H9 (cell line): ENCODE data around the gene C2orf72. TPM values are rescaled to one million over a fixed set of nuclear protein-coding genes. Genes with fewer than 3 reads are reported as not detected.

Experiments
- DNase-seq: peaks from one replicate; pipeline ENCODE4 v3.0.0-alpha.2; 2017
- H2AFZ ChIP-seq: one replicate; pipeline ENCODE4 v1.6.1; 2013; ENCODE audit warnings: mild to moderate bottlenecking, low read length, control low read depth, moderate library complexity
- H2AK5ac ChIP-seq: 2 replicates; pipeline ENCODE4 v1.6.1; 2013; ENCODE audit warnings: low read length, control low read depth, mixed read lengths; ENCODE audit not compliant: insufficient read length
- H2BK120ac ChIP-seq: one replicate; pipeline ENCODE4 v1.6.1; 2013; ENCODE audit warnings: low read depth, mild to moderate bottlenecking, low read length, control low read depth, inconsistent platforms; ENCODE audit not compliant: poor library complexity, severe bottlenecking
- H2BK12ac ChIP-seq: 2 replicates; pipeline ENCODE4 v1.6.1; 2013; ENCODE audit warnings: low read length, control low read depth, mixed read lengths, low read depth; ENCODE audit not compliant: insufficient read length
- H2BK15ac ChIP-seq: 2 replicates; pipeline ENCODE4 v1.6.1; 2013; ENCODE audit warnings: low read depth, low read length, control low read depth
- H2BK20ac ChIP-seq: one replicate; pipeline ENCODE4 v1.6.1; 2013; ENCODE audit warnings: low read depth, mild to moderate bottlenecking, low read length, control low read depth, inconsistent platforms; ENCODE audit not compliant: poor library complexity, severe bottlenecking
- H2BK5ac ChIP-seq: 2 replicates; pipeline ENCODE4 v1.6.1; 2013; ENCODE audit warnings: low read length, control low read depth, mixed read lengths; ENCODE audit not compliant: insufficient read length
- H3K14ac ChIP-seq: 2 replicates; pipeline ENCODE4 v1.6.1; 2013; ENCODE audit warnings: low read length, control low read depth; ENCODE audit not compliant: insufficient read depth
- H3K18ac ChIP-seq: 2 replicates; pipeline ENCODE4 v1.6.1; 2013; ENCODE audit warnings: low read depth, mild to moderate bottlenecking, mixed read lengths, low read length, control low read depth; ENCODE audit not compliant: insufficient read length
- H3K23ac ChIP-seq: 2 replicates; pipeline ENCODE4 v1.6.1; 2013; ENCODE audit warnings: low read length, control low read depth, mixed read lengths, low read depth; ENCODE audit not compliant: insufficient read length
- H3K23me2 ChIP-seq: 2 replicates; pipeline ENCODE4 v1.6.1; 2013; ENCODE audit warnings: low read depth, mild to moderate bottlenecking, mixed read lengths, low read length, control low read depth; ENCODE audit not compliant: insufficient read length, poor library complexity, severe bottlenecking
- H3K27ac ChIP-seq: 2 replicates; pipeline ENCODE4 v1.5.1; 2013; ENCODE audit warnings: low read length, control low read depth, mixed read lengths, low read depth; ENCODE audit not compliant: insufficient read length
- H3K27me3 ChIP-seq: 2 replicates; pipeline ENCODE4 v1.6.1; 2013; ENCODE audit warnings: low read length, control low read depth, inconsistent platforms; ENCODE audit not compliant: insufficient read depth
- H3K4ac ChIP-seq: 2 replicates; pipeline ENCODE4 v1.6.1; 2013; ENCODE audit warnings: low read depth, mild to moderate bottlenecking, control low read depth, inconsistent platforms, low read length, moderate library complexity
- H3K4me1 ChIP-seq: 2 replicates; pipeline ENCODE4 v1.6.1; 2013; ENCODE audit warnings: low read length, control low read depth, inconsistent platforms; ENCODE audit not compliant: insufficient read depth
- H3K4me2 ChIP-seq: 2 replicates; pipeline ENCODE4 v1.6.1; 2013; ENCODE audit warnings: low read length, control low read depth, mixed read lengths; ENCODE audit not compliant: insufficient read length, insufficient read depth
- H3K56ac ChIP-seq: 2 replicates; pipeline ENCODE4 v1.6.1; 2013; ENCODE audit warnings: low read depth, mild to moderate bottlenecking, mixed read lengths, low read length, control low read depth; ENCODE audit not compliant: insufficient read length
- H3K79me1 ChIP-seq: 2 replicates; pipeline ENCODE4 v1.6.1; 2013; ENCODE audit warnings: low read depth, mild to moderate bottlenecking, moderate library complexity, low read length, control low read depth, inconsistent platforms; ENCODE audit not compliant: insufficient read depth, poor library complexity, severe bottlenecking
- H3K79me2 ChIP-seq: 2 replicates; pipeline ENCODE4 v1.6.1; 2013; ENCODE audit warnings: low read length, control low read depth, inconsistent platforms; ENCODE audit not compliant: insufficient read depth
- H3K9ac ChIP-seq: 2 replicates; pipeline ENCODE4 v1.6.1; 2013; ENCODE audit warnings: low read length, control low read depth, mixed read lengths; ENCODE audit not compliant: insufficient read length; ENCODE audit errors: extremely low read depth
- H3K9me3 ChIP-seq: one replicate; pipeline ENCODE4 v1.6.1; 2013; ENCODE audit warnings: low read depth, low read length, inconsistent platforms; ENCODE audit not compliant: control insufficient read depth
- H3T11ph ChIP-seq: one replicate; pipeline ENCODE4 v1.6.1; 2013; ENCODE audit warnings: mild to moderate bottlenecking, low read length, control low read depth, inconsistent platforms
- H4K20me1 ChIP-seq: one replicate; pipeline ENCODE4 v1.6.1; 2013; ENCODE audit not compliant: control insufficient read depth, insufficient read length, insufficient read depth
- H4K5ac ChIP-seq: 2 replicates; pipeline ENCODE4 v1.6.1; 2013; ENCODE audit warnings: low read depth, mild to moderate bottlenecking, mixed read lengths, low read length, control low read depth; ENCODE audit not compliant: insufficient read length
- H4K8ac ChIP-seq: replicated peaks from 2 replicates; pipeline ENCODE4 v1.6.1; 2013; ENCODE audit warnings: low read length, control low read depth, mixed read lengths, low read depth; ENCODE audit not compliant: insufficient read length
- H4K91ac ChIP-seq: 2 replicates; pipeline ENCODE4 v1.6.1; 2013; ENCODE audit warnings: low read depth, mild to moderate bottlenecking, moderate library complexity, mixed read lengths, low read length, control low read depth; ENCODE audit not compliant: insufficient read length
- H3K27ac Mint-ChIP-seq, 3 experiments: 2 replicates in 2 of 3; 3 replicates in 1 of 3; pipeline ENCODE4 v1.8.0; 2020 to 2021; ENCODE audit warnings: mixed read lengths in 3 of 3, mild to moderate bottlenecking in 1 of 3, moderate library complexity in 1 of 3
- H3K27me3 Mint-ChIP-seq: 2 replicates; pipeline ENCODE4 v1.8.0; 2021; ENCODE audit warnings: low read depth, mild to moderate bottlenecking, moderate library complexity, mixed read lengths
- H3K36me3 Mint-ChIP-seq, 3 experiments: 2 replicates in 2 of 3; 3 replicates in 1 of 3; pipeline ENCODE4 v1.8.0; 2020 to 2021; ENCODE audit warnings: low read depth in 3 of 3, mixed read lengths in 3 of 3; ENCODE audit not compliant: insufficient read depth in 1 of 3
- H3K4me1 Mint-ChIP-seq, 2 experiments: 2 replicates each; pipeline ENCODE4 v1.8.0; 2020; ENCODE audit warnings: mixed read lengths in 2 of 2
- H3K4me3 Mint-ChIP-seq, 2 experiments: 2 replicates in 1 of 2; 3 replicates in 1 of 2; pipeline ENCODE4 v1.8.0; 2020 to 2021; ENCODE audit warnings: mild to moderate bottlenecking in 2 of 2, mixed read lengths in 2 of 2, moderate library complexity in 1 of 2
- H3K9me3 Mint-ChIP-seq, 2 experiments: 2 replicates in 1 of 2; 3 replicates in 1 of 2; pipeline ENCODE4 v1.8.0; 2020; ENCODE audit warnings: mild to moderate bottlenecking in 2 of 2, mixed read lengths in 2 of 2, moderate library complexity in 1 of 2
- CTCF ChIP-seq: fragments of 200-600 bp; sonication (generic); conservative IDR thresholded peaks from 3 replicates; pipeline ENCODE4 v1.8.0; 2021; ENCODE audit warnings: antibody characterized with exemption, mild to moderate bottlenecking
- WGBS: extraction: QIAGEN DNeasy Blood & Tissue Kit; methylation state at CpG from one replicate; pipeline ENCODE4 v1.1.7; 2013; ENCODE audit warnings: missing lambda C conversion rate, low lambda C conversion rate, mixed read lengths; ENCODE audit not compliant: insufficient read length; ENCODE audit errors: extremely low coverage; 5-methylcytosine and 5-hydroxymethylcytosine counted together
- total RNA-seq: library from RNA; stranded (reverse); gene quantifications from 2 replicates; pipeline ENCODE4 v1.2.1, GENCODE V29; 2021

C2orf72 gene
- total RNA-seq, 1 experiment from 2014 or later = 1.0 TPM

GRCh38 chr2:231094736-231095346 is 57.5 kb downstream of the C2orf72 start:
- H3K56ac ChIP-seq = no peak overlapping the region
- no peak overlapping the region for H3K4ac ChIP-seq
- H3K4me2 ChIP-seq = no peak overlapping the region
- H2BK5ac ChIP-seq = no peak overlapping the region
- no peak overlapping the region for H2BK20ac ChIP-seq
- H4K20me1 ChIP-seq = no peaks in the 10 kb centered on the region
- H3K9me3 ChIP-seq = peaks cover 12% of the 10 kb centered on the region
- H3K79me2 ChIP-seq = no peaks in the 10 kb centered on the region
- Mint-ChIP-seq H3K27ac (no peak overlapping the region), H3K4me1 (peaks cover 5 to 16% of the 10 kb centered on the region in 2 experiments), H3K27me3 (no peaks in the 10 kb centered on the region), H3K4me3 (no peak overlapping the region), H3K36me3 (peaks cover 71 to 87% (median 74%) of the 10 kb centered on the region in 3 experiments), H3K9me3 (peaks cover 9 to 10% of the 10 kb centered on the region in 2 experiments)
- no CpG with 5 or more reads among the region's 4 CpGs for WGBS
- H2BK120ac ChIP-seq = no peak overlapping the region
- H2AK5ac ChIP-seq = no peak overlapping the region
- no peak overlapping the region for H3K18ac ChIP-seq
- no peak overlapping the region for H3K14ac ChIP-seq
- H3K27me3 ChIP-seq = no peaks in the 10 kb centered on the region
- peaks cover 5% of the 10 kb centered on the region for H3K79me1 ChIP-seq
- H3T11ph ChIP-seq = no peak overlapping the region
- no peak overlapping the region for H3K9ac ChIP-seq
- no peak overlapping the region for H2BK15ac ChIP-seq
- no peak overlapping the region for H3K27ac ChIP-seq
- no peak for DNase-seq
- no peak overlapping the region for H2AFZ ChIP-seq
- no peak overlapping the region for H2BK12ac ChIP-seq
- H4K8ac ChIP-seq = no peak overlapping the region
- TF ChIP-seq CTCF = no peak
- H4K5ac ChIP-seq = no peak overlapping the region
- no peaks in the 10 kb centered on the region for H3K23me2 ChIP-seq
- no peak overlapping the region for H3K23ac ChIP-seq
- H3K4me1 ChIP-seq = no peaks in the 10 kb centered on the region
- no peak overlapping the region for H4K91ac ChIP-seq

Other genes starting within 250 kb of the C2orf72 start
- gene ITM2C, start 172.6 kb upstream of the C2orf72 start, total RNA-seq = 297 and 302 TPM in 2 replicates
- 0.11 TPM in 1 of 2 replicates, not detected in the other for gene GPR55, start 112.3 kb upstream of the C2orf72 start, total RNA-seq
- not detected in 2 replicates for gene SPATA3, start 41.4 kb upstream of the C2orf72 start, total RNA-seq
- gene PSMD1, start 19.3 kb downstream of the C2orf72 start, total RNA-seq = 166 and 180 TPM in 2 replicates
- gene HTR2B, start 87.5 kb downstream of the C2orf72 start, total RNA-seq = not detected in 2 replicates
- 33.8 and 37.6 TPM in 2 replicates for gene ARMC9, start 161.1 kb downstream of the C2orf72 start, total RNA-seq